Smooth muscle cell (in vitro differentiated cells): Measurements from ENCODE around the gene ITPRID2. TPM values are rescaled to one million over a fixed set of nuclear protein-coding genes. Genes with fewer than 3 reads are reported as not detected.

ENCODE experiments used
- DNase-seq: peaks from one replicate; lab custom pipeline; 2025; ENCODE audit not compliant: unreplicated experiment; lab: John Stamatoyannopoulos, UW
- H2AFZ ChIP-seq: fragments of 200-600 bp; sonication (generic); 2 replicates; pipeline ENCODE4 v1.6.0; 2016; ENCODE audit warnings: antibody characterized with exemption, low read depth, mild to moderate bottlenecking
- H3F3A ChIP-seq: fragments of 200-600 bp; sonication (generic); 2 replicates; pipeline ENCODE4 v1.6.0; 2017; ENCODE audit warnings: antibody characterized with exemption, low read depth
- H3K27ac ChIP-seq: fragments of 200-600 bp; sonication (generic); 2 replicates; pipeline ENCODE4 v1.5.1; 2016; ENCODE audit warnings: low read depth, mild to moderate bottlenecking
- H3K27me3 ChIP-seq: fragments of 200-600 bp; sonication (generic); 2 replicates; pipeline ENCODE4 v1.6.1; 2016; ENCODE audit warnings: low read depth, mild to moderate bottlenecking
- H3K36me3 ChIP-seq: fragments of 200-600 bp; sonication (generic); 2 replicates; pipeline ENCODE4 v1.5.1; 2016; ENCODE audit warnings: low read depth
- H3K4me1 ChIP-seq: fragments of 200-600 bp; sonication (generic); 2 replicates; pipeline ENCODE4 v1.5.1; 2016; ENCODE audit warnings: low read depth
- H3K4me2 ChIP-seq: fragments of 200-600 bp; sonication (generic); 2 replicates; pipeline ENCODE4 v1.6.0; 2016; ENCODE audit warnings: mild to moderate bottlenecking
- H3K4me3 ChIP-seq: fragments of 200-600 bp; sonication (generic); 2 replicates; pipeline ENCODE4 v1.5.1; 2016; ENCODE audit warnings: mild to moderate bottlenecking
- H3K79me2 ChIP-seq: fragments of 200-600 bp; sonication (generic); 2 replicates; pipeline ENCODE4 v1.6.0; 2016; ENCODE audit warnings: low read depth, mild to moderate bottlenecking
- H3K9ac ChIP-seq: fragments of 200-600 bp; sonication (generic); 2 replicates; pipeline ENCODE4 v1.6.0; 2016; ENCODE audit warnings: low read depth
- H3K9me3 ChIP-seq: fragments of 200-600 bp; sonication (generic); replicated peaks from 2 replicates; pipeline ENCODE4 v1.5.1; 2016; ENCODE audit warnings: low read depth
- H4K20me1 ChIP-seq: fragments of 200-600 bp; sonication (generic); 2 replicates; pipeline ENCODE4 v1.6.0; 2016; ENCODE audit warnings: low read depth
- WGBS: methylation state at CpG from one replicate; pipeline ENCODE4 v1.1.7; 2016; ENCODE audit warnings: low lambda C conversion rate; 5-methylcytosine and 5-hydroxymethylcytosine counted together
- polyA plus RNA-seq: library from polyadenylated mRNA; unstranded; fragments of >200 nt; fragmentation: Nextera tagmentation; extraction: Ambion mirVana; gene quantifications from 2 replicates; pipeline ENCODE4 v1.2.1, GENCODE V29; 2016
- total RNA-seq: library from RNA; depleted of rRNA; stranded (reverse); fragments of >200 nt; gene quantifications from 2 replicates; pipeline ENCODE4 v1.2.3, GENCODE V29; 2014
- TF ChIP-seq, protein P1 (sequence below): fragments of 200-600 bp; sonication (generic); IDR thresholded peaks from 2 replicates; pipeline ENCODE4 v1.5.1; 2017; ENCODE audit warnings: borderline replicate concordance, mild to moderate bottlenecking, antibody characterized with exemption; ENCODE audit not compliant: insufficient read depth, poor library complexity, severe bottlenecking

The ITPRID2 gene
- total and polyA plus RNA-seq, 2 experiments from 2014 or later: 28.2 to 556 TPM

DNA sequence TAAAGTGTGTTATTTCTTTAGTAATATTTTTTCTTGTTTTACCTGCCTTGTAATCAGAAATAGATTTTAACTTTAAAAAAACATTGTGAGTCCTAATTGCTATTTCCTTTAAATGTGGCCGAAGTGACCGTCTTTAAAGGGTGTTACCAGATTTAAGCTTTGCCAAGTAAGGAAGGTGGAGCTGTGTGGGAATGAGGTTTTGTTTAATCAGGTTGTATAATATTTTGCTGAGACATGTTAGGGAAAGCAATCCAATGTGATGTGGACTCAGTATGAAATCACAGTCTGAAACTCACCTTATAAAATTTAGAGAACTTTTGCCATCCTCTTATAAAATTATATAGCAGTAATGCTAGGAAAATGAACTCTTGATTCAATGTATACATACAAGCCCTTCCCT, 32.9 kb upstream of the ITPRID2 start:
- Histone ChIP-seq H2AFZ (no peak overlapping the region), H3F3A (peaks cover 3% of the 10 kb centered on the region), H3K4me3 (no peak overlapping the region), H3K36me3 (no peaks in the 10 kb centered on the region), H3K9me3 (no peaks in the 10 kb centered on the region), H4K20me1 (no peaks in the 10 kb centered on the region), H3K27ac (no peak overlapping the region), H3K4me2 (no peak overlapping the region), H3K9ac (no peak overlapping the region), H3K79me2 (no peaks in the 10 kb centered on the region), H3K4me1 (no peaks in the 10 kb centered on the region), H3K27me3 (no peaks in the 10 kb centered on the region)
- WGBS: 97% methylated on average over 2 of the region's 2 CpGs
- TF ChIP-seq, protein P1, sequence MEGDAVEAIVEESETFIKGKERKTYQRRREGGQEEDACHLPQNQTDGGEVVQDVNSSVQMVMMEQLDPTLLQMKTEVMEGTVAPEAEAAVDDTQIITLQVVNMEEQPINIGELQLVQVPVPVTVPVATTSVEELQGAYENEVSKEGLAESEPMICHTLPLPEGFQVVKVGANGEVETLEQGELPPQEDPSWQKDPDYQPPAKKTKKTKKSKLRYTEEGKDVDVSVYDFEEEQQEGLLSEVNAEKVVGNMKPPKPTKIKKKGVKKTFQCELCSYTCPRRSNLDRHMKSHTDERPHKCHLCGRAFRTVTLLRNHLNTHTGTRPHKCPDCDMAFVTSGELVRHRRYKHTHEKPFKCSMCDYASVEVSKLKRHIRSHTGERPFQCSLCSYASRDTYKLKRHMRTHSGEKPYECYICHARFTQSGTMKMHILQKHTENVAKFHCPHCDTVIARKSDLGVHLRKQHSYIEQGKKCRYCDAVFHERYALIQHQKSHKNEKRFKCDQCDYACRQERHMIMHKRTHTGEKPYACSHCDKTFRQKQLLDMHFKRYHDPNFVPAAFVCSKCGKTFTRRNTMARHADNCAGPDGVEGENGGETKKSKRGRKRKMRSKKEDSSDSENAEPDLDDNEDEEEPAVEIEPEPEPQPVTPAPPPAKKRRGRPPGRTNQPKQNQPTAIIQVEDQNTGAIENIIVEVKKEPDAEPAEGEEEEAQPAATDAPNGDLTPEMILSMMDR: no peak
- no peak for DNase-seq

DNA sequence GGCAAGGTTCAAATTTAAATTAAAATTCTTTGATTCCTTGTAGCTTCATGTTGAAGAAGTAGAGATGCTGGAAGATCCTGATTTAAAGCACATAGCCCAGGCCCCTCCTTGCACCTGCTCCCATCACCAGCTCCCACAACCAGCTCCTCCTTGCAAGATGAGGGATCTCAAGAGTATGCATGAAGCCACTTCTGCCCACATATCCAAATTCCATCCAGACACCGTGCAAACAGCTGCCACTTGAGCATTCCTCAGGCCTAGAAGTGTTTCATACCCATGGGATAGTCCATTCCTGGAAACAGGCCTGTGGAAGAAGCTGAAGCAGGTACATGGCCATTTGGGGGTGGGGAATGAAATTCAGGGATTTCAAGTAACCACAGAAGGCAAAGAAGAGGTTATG, 32.4 kb upstream of the ITPRID2 start:
- DNase-seq: no peak
- TF ChIP-seq, protein P1: no peak
- H3K4me1 ChIP-seq: no peaks in the 10 kb centered on the region
- no peak overlapping the region for H3K4me2 ChIP-seq
- 70% methylated on average over 1 of the region's 1 CpG for WGBS
- H2AFZ ChIP-seq: no peak overlapping the region
- H3K4me3 ChIP-seq: no peak overlapping the region
- H3K9ac ChIP-seq: no peak overlapping the region
- H3F3A ChIP-seq: peaks cover 3% of the 10 kb centered on the region
- no peaks in the 10 kb centered on the region for H3K9me3 ChIP-seq
- no peaks in the 10 kb centered on the region for H3K36me3 ChIP-seq
- no peaks in the 10 kb centered on the region for H3K27me3 ChIP-seq
- H3K27ac ChIP-seq: no peak overlapping the region
- no peaks in the 10 kb centered on the region for H4K20me1 ChIP-seq
- no peaks in the 10 kb centered on the region for H3K79me2 ChIP-seq

DNA sequence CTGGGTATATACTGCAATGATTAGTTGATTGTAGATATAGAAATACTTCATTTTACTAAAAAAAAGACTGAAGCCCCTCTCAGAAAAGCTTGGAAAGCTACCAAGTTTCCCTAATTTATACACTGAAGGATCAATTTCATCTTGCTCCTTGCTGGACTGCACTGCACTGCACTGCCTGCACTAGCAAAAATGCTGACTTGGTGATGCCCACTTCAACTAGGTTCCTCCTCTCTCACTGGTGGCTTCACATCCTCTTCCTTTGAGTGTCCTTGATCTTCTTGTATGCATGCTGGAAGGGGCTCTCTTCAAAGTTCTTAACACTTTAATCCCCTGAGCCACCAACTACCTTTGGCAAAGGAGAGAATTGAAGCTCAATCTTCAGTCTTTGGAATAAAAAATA, 31.7 kb upstream of the ITPRID2 start:
- no peak for DNase-seq
- H3F3A ChIP-seq: peaks cover 3% of the 10 kb centered on the region
- H3K9me3 ChIP-seq: no peaks in the 10 kb centered on the region
- H3K27me3 ChIP-seq: no peaks in the 10 kb centered on the region
- TF ChIP-seq, protein P1: no peak
- no peaks in the 10 kb centered on the region for H3K4me1 ChIP-seq
- no peak overlapping the region for H3K4me2 ChIP-seq
- H3K36me3 ChIP-seq: no peaks in the 10 kb centered on the region
- no peak overlapping the region for H2AFZ ChIP-seq
- no peak overlapping the region for H3K27ac ChIP-seq
- H3K79me2 ChIP-seq: no peaks in the 10 kb centered on the region
- H4K20me1 ChIP-seq: no peaks in the 10 kb centered on the region
- no peak overlapping the region for H3K4me3 ChIP-seq
- no peak overlapping the region for H3K9ac ChIP-seq

DNA sequence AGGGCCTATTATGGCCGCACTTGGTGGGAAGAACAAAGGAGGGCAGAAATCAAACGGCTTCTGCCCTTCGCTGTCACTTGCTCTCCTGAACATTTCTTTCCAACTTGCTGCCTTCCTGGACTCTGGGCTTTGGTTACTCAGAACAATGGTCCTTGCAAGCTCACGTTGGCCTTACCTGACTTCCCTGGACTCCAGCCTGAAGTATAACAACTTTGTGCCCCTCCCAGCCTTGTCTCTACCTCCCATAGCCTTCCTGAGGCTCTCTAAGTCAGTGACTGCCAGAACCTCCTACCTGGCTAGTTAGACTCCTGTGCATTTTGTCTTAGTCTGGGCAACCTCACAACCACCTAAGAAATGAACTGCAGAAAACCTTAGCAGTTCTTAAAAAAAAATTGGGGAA, 30.2 kb upstream of the ITPRID2 start:
- Histone ChIP-seq H3K36me3 (no peaks in the 10 kb centered on the region), H3K9ac (no peak overlapping the region), H2AFZ (peak overlapping the region; percentile 30), H3K9me3 (no peaks in the 10 kb centered on the region), H3K4me1 (no peaks in the 10 kb centered on the region), H4K20me1 (no peaks in the 10 kb centered on the region), H3K27ac (no peak overlapping the region), H3K27me3 (no peaks in the 10 kb centered on the region), H3K4me3 (no peak overlapping the region), H3F3A (peaks cover 3% of the 10 kb centered on the region), H3K79me2 (no peaks in the 10 kb centered on the region), H3K4me2 (no peak overlapping the region)
- TF ChIP-seq, protein P1: no peak
- WGBS: 81% methylated on average over 4 of the region's 4 CpGs
- DNase-seq: no peak
